PC-3 (cell line): ENCODE results near the gene IPO9. TPM values are rescaled to one million over a fixed set of nuclear protein-coding genes. Genes with fewer than 3 reads are reported as not detected.

Source experiments
- ATAC-seq: fragments of 200-7000 bp; cut with Tn5 transposase; 2 replicates; pipeline ENCODE4 v1.9.1; 2020; ENCODE audit warnings: mild to moderate bottlenecking, moderate library complexity
- BruUV-seq: library from RNA; stranded (reverse); fragments of 400-500 nt; replicated peaks from 2 replicates; lab custom pipeline; 2021; lab: Mats Ljungman, UMichigan
- CTCF ChIA-PET: fragments of 300-600 bp; sonication (Branson Sonifier 250); formaldehyde crosslinking; loops from one replicate; lab custom pipeline; 2022; ENCODE audit warnings: antibody characterized with exemption; lab: Charles Lee
- POLR2A ChIA-PET: fragments of 300-600 bp; sonication (Branson Sonifier 250); formaldehyde crosslinking; loops from one replicate; lab custom pipeline; 2022; ENCODE audit warnings: antibody characterized with exemption; ENCODE audit not compliant: unreplicated experiment; lab: Charles Lee
- DNase-seq: peaks from one replicate; pipeline ENCODE4 v3.0.0-alpha.2; 2015
- H2AFZ ChIP-seq: fragments of 300-600 bp; sonication (generic); 2 replicates; pipeline ENCODE4 v1.6.0; 2016; ENCODE audit warnings: antibody characterized with exemption, low read length
- H3F3A ChIP-seq: fragments of 300-600 bp; sonication (generic); one replicate; pipeline ENCODE4 v1.6.0; 2017; ENCODE audit warnings: antibody characterized with exemption, low read length, control low read depth, mild to moderate bottlenecking; ENCODE audit not compliant: unreplicated experiment
- H3K27ac ChIP-seq: fragments of 300-600 bp; sonication (generic); 2 replicates; pipeline ENCODE4 v1.5.1; 2016; ENCODE audit warnings: mild to moderate bottlenecking, low read length
- H3K27me3 ChIP-seq: fragments of 300-600 bp; sonication (generic); 2 replicates; pipeline ENCODE4 v1.6.1; 2016; ENCODE audit warnings: low read length, mixed read lengths
- H3K36me3 ChIP-seq: fragments of 300-600 bp; sonication (generic); 2 replicates; pipeline ENCODE4 v1.6.1; 2016; ENCODE audit warnings: low read depth, mixed run types, low read length, mixed read lengths
- H3K4me1 ChIP-seq: fragments of 300-600 bp; sonication (generic); 2 replicates; pipeline ENCODE4 v1.5.1; 2016; ENCODE audit warnings: low read length; ENCODE audit not compliant: insufficient read depth
- H3K4me2 ChIP-seq: fragments of 300-600 bp; sonication (generic); 2 replicates; pipeline ENCODE4 v1.6.0; 2016; ENCODE audit warnings: low read length
- H3K4me3 ChIP-seq: fragments of 300-600 bp; sonication (generic); 2 replicates; pipeline ENCODE4 v1.5.1; 2016; ENCODE audit warnings: mild to moderate bottlenecking, low read length, mixed read lengths
- H3K79me2 ChIP-seq: fragments of 300-600 bp; sonication (generic); 2 replicates; pipeline ENCODE4 v1.6.1; 2017; ENCODE audit warnings: low read length, mixed read lengths
- H3K9ac ChIP-seq: fragments of 300-600 bp; sonication (generic); 2 replicates; pipeline ENCODE4 v1.6.0; 2016; ENCODE audit warnings: mild to moderate bottlenecking, low read length
- H3K9me2 ChIP-seq: fragments of 300-600 bp; sonication (generic); replicated peaks from 2 replicates; pipeline ENCODE4 v1.6.1; 2016; ENCODE audit warnings: mixed run types, low read length, mixed read lengths
- H3K9me3 ChIP-seq: fragments of 300-600 bp; sonication (generic); 2 replicates; pipeline ENCODE4 v1.6.1; 2016; ENCODE audit warnings: low read length, mixed read lengths
- H4K20me1 ChIP-seq: fragments of 300-600 bp; sonication (generic); 2 replicates; pipeline ENCODE4 v1.6.1; 2016; ENCODE audit warnings: low read length, mixed read lengths
- EZH2 ChIP-seq: fragments of 300-600 bp; sonication (generic); IDR thresholded peaks from one replicate; pipeline ENCODE4 v1.6.1; 2017; ENCODE audit warnings: antibody characterized with exemption, mild to moderate bottlenecking, low read length; ENCODE audit not compliant: unreplicated experiment
- EZH2phosphoT487 ChIP-seq: fragments of 300-600 bp; sonication (generic); IDR thresholded peaks from 2 replicates; pipeline ENCODE4 v1.6.1; 2018; ENCODE audit warnings: mild to moderate bottlenecking, antibody characterized with exemption, low read length, borderline replicate concordance
- intact Hi-C: fragments of 100-400 bp; cut with micrococcal nuclease; formaldehyde crosslinking; loops from 2 replicates; pipeline ENCODE4 v1.9.0; 2023
- total RNA-seq: library from RNA; depleted of rRNA; stranded (reverse); fragments of >200 nt; gene quantifications from 2 replicates; pipeline ENCODE4 v1.2.3, GENCODE V29; 2014
- TF ChIP-seq, protein P1 (sequence below): fragments of 300-600 bp; sonication (generic); conservative IDR thresholded peaks from 2 replicates; pipeline ENCODE4 v1.5.1; 2017; ENCODE audit warnings: antibody characterized with exemption, low read depth, mild to moderate bottlenecking, low read length

Gene IPO9
- total RNA-seq, 1 experiment from 2014 or later = 21.6 TPM

DNA sequence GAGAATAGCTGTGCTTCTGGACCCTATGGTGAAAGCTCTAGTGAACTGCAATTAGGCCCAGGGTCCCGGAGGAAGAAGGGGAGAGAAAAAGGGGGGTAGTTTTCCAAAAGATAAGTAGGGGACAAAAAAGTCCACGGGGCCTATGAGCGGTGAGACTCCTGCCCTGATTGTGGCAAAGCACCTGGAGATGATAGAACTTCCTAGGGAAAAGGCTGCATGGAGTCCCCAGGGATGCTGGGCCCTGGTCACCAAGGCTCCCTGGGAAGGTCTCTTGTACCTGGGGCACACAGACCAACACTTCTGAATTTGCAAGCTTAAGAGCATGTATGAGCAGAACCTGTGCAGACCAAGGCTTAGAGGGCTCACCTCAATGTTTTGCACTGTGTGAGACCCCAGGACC is 54.3 kb downstream of the IPO9 start:
- no peaks in the 10 kb centered on the region for H4K20me1 ChIP-seq
- ATAC-seq (no peak), DNase-seq (no peak)
- H3K4me2 ChIP-seq = peak overlapping the region; percentile 66
- no peaks in the 10 kb centered on the region for H3K9me3 ChIP-seq
- H3K27me3 ChIP-seq = no peaks in the 10 kb centered on the region
- H3F3A ChIP-seq = no peaks in the 10 kb centered on the region
- H3K4me3 ChIP-seq = no peak overlapping the region
- TF ChIP-seq, protein P1, sequence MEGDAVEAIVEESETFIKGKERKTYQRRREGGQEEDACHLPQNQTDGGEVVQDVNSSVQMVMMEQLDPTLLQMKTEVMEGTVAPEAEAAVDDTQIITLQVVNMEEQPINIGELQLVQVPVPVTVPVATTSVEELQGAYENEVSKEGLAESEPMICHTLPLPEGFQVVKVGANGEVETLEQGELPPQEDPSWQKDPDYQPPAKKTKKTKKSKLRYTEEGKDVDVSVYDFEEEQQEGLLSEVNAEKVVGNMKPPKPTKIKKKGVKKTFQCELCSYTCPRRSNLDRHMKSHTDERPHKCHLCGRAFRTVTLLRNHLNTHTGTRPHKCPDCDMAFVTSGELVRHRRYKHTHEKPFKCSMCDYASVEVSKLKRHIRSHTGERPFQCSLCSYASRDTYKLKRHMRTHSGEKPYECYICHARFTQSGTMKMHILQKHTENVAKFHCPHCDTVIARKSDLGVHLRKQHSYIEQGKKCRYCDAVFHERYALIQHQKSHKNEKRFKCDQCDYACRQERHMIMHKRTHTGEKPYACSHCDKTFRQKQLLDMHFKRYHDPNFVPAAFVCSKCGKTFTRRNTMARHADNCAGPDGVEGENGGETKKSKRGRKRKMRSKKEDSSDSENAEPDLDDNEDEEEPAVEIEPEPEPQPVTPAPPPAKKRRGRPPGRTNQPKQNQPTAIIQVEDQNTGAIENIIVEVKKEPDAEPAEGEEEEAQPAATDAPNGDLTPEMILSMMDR = no peak
- TF ChIP-seq EZH2 (no peak), EZH2phosphoT487 (no peak)
- ChIA-PET CTCF (interaction anchor here (0.5 to 0.8 kb wide), 2 partner anchors 13 to 55 kb away, joined by 3 to 5 read pairs; no protein-coding TSS in a partner anchor), POLR2A (interaction anchor here (0.6 kb wide), 1 partner anchor 58 kb away, joined by 3 read pairs; no protein-coding TSS in a partner anchor)
- no peaks in the 10 kb centered on the region for H3K9me2 ChIP-seq
- intact Hi-C loops = no loop called here
- H3K27ac ChIP-seq = peak overlapping the region; percentile 82
- H3K4me1 ChIP-seq = peaks cover 46% of the 10 kb centered on the region
- no peaks in the 10 kb centered on the region for H3K79me2 ChIP-seq
- peak overlapping the region; percentile 36 for H3K9ac ChIP-seq
- H3K36me3 ChIP-seq = no peaks in the 10 kb centered on the region
- no peak overlapping the region for H2AFZ ChIP-seq
- no TSS peak for BruUV-seq

DNA sequence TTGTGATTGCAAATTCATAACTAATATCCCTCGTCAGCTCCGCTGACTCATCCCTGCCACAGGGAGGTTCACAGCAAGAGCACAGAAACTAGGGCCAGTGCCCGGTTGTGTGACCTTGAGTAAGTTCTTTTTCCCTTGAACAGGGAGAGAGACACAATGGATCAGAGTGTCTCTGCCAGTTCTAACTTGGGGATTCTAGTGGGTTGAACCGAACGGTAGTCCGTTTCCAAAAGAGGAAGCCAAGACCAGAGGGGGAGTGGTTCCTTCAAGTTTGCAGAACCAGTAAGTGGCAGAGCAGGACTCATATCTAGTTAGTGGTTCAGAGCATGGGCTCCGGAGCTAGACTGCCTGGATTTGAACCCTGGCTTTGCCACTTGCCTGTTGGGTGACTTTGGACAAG is 54.8 kb downstream of the IPO9 start:
- H3K36me3 ChIP-seq = no peaks in the 10 kb centered on the region
- BruUV-seq = no TSS peak
- POLR2A ChIA-PET = no interaction called here
- H3K4me2 ChIP-seq = peak overlapping the region; percentile 66
- H3K9me3 ChIP-seq = no peaks in the 10 kb centered on the region
- ATAC-seq (peak; percentile 29), DNase-seq (peak; percentile 61)
- no peaks in the 10 kb centered on the region for H3K27me3 ChIP-seq
- no peaks in the 10 kb centered on the region for H3K9me2 ChIP-seq
- no peaks in the 10 kb centered on the region for H4K20me1 ChIP-seq
- no peak overlapping the region for H3K4me3 ChIP-seq
- TF ChIP-seq EZH2 = no peak
- TF ChIP-seq, protein P1 = no peak
- no peak for TF ChIP-seq EZH2phosphoT487
- no peak overlapping the region for H2AFZ ChIP-seq
- CTCF ChIA-PET = no interaction called here
- H3K79me2 ChIP-seq = no peaks in the 10 kb centered on the region
- intact Hi-C loops = no loop called here
- H3F3A ChIP-seq = no peaks in the 10 kb centered on the region
- H3K9ac ChIP-seq = no peak overlapping the region
- H3K4me1 ChIP-seq = peaks cover 47% of the 10 kb centered on the region
- H3K27ac ChIP-seq = peak overlapping the region; percentile 82

GRCh38 chr1:201884425-201884824 is 55.5 kb downstream of the IPO9 start:
- H3F3A ChIP-seq = no peaks in the 10 kb centered on the region
- no peaks in the 10 kb centered on the region for H3K27me3 ChIP-seq
- no peaks in the 10 kb centered on the region for H3K9me2 ChIP-seq
- no peak overlapping the region for H3K9ac ChIP-seq
- H2AFZ ChIP-seq = no peak overlapping the region
- POLR2A ChIA-PET = no interaction called here
- H3K27ac ChIP-seq = peak overlapping the region; percentile 82; the same call in 1 of the 2 replicates
- CTCF ChIA-PET = interaction anchor here (0.8 kb wide), 1 partner anchor 11 kb away, joined by 3 read pairs; no protein-coding TSS in a partner anchor
- no peaks in the 10 kb centered on the region for H3K36me3 ChIP-seq
- ATAC-seq (no peak), DNase-seq (no peak)
- H3K79me2 ChIP-seq = no peaks in the 10 kb centered on the region
- intact Hi-C loops = no loop called here
- peak overlapping the region; percentile 66; the same call in 1 of the 2 replicates for H3K4me2 ChIP-seq
- no peaks in the 10 kb centered on the region for H3K9me3 ChIP-seq
- H4K20me1 ChIP-seq = no peaks in the 10 kb centered on the region
- no TSS peak for BruUV-seq
- TF ChIP-seq, protein P1 = no peak
- TF ChIP-seq EZH2 = no peak
- H3K4me1 ChIP-seq = peaks cover 47% of the 10 kb centered on the region
- H3K4me3 ChIP-seq = no peak overlapping the region
